ENCODE measurements around the gene NUP43.
"Not testable (repeated sequence)": the region's sequence is repeated elsewhere in the genome, so short reads cannot be mapped to it uniquely, and the experiment has no call there.

The NUP43 gene

DNA sequence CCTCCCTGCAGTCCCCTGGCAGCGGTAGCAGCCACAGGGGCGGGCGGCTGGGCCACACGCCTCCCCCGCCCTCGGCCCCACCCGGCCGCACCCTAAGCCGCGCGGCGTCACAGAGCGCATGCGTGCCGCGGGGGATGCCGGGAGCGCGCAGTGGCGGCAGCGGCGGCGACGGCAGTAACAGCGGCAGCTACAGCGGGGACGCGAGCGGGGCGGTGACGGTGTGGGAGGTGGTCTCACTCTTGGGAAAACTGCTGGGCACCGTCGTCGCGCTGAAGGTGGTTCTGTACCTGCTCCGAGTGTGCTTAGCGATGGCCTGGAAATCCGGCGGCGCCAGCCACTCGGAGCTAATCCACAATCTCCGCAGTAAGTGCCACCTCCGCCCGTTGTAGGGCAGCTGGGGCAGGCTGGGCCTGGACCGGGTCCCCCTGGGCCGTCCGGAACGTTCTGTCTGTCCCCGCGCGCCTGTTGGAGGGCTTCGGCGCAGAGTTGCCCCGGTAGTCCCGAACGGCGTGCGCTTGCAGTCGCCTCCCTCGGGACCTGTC lies 3.3 kb upstream of the NUP43 start, which contains the start of gene PCMT1:
TSS of gene PCMT1 (plus strand) at position 148 of the 542 bp plus-strand sequence. CDS start at position 309, 161 bp downstream.
- FAIRE-seq (peak; percentile 92), DNase-seq (ENCODE audit: insufficient read length, low spot score) (peak; percentile 79)

DNA sequence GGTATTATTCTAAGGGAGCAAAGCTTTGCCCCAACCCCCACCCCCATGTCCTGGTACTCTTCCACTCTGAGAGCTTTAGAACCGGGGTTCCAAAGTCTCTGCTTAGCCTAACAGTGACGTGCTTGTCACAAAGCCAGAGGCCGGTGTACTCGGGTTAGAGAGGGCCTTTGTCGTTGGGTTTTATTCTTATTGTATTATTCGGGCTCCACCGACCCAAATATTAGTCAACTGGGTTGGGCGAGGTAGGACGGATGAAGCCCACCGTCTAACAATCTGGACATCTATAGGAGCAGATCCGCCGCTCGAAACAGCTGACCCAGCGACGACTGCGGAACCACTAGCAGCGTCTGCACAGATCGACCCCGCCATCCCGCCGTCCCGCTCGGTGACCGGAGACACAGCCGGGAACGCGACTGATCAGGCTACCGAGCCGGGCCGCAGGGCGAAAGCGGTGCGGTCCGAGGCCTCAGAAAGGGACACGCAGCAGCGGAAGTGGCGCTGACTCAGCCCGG lies 2.8 kb upstream of the NUP43 start:
- not testable (repeated sequence) for FAIRE-seq; DNase-seq (ENCODE audit: insufficient read length, low spot score)

DNA sequence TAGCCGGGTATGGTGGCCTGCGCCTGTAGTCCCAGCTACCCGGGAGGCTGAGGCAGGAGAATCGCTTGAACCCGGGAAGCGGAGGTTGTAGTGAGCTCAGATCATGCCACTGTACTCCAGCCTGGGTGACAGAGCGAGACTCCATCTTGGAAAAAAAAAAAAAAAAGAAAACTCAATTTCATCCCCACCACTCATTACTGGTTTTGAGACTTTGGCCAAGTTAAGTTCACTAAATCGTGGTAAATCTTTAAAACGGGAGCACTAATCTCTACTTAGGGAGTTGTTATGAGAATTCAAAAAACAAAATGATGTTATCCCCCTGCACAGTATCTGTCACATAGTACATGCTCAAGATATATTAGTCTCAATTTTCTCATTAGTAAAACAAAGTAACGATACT lies 1.1 kb downstream of the NUP43 start:
- FAIRE-seq; DNase-seq (ENCODE audit: insufficient read length, low spot score): not testable (repeated sequence)

DNA sequence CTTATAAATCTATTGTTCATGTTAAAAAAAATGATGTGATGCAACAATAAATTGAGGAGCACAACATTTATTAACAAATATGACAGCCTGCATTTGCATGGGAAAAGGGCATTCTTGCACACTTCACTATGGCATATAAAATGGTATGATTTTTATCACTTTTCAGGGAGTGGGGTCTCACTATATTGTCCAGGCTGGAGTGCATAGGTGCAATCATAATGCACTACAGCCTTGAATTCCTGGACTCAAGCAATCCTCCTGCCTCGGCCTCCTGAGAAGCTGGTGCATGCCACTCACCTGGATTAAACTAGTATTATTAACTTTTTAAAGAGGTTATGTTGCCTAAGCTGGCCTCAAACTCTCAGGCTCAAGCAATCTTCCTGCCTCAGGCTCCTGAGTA lies 11.4 kb downstream of the NUP43 start:
- FAIRE-seq, result no peak

DNA sequence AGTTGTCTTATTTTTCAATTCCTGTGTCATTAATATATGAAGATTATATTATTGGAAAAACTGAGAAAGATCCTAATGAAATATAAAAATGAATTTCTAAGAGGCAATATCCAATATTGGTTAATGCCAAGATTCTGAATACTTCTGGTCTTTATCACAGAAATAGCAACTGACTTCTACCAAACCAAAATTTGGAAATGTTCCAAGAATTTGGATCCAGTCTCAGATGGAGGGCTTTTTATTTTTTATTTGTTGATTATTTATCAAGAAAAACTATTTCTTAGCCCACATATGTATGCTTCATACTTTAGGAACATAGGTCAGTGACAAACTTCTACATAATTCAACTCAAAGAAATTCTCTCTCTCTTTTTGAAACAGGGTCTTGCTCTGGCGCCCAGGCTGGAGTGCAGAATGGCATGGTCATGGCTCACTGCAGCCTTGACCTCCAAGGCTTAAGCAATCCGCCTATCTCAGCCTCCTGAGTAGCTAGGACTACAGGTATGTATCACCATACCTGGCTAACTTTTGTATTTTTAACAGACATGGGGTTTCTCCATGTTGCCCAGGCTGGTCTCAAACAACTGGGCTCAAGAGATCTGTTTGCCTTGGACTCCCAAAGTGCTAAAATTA lies 13.1 kb downstream of the NUP43 start:
- no peak for DNase-seq (ENCODE audit: insufficient read length, low spot score)
- no peak for FAIRE-seq

More for the DNA sequence above, 11.4 kb downstream of the NUP43 start:
- no peak for DNase-seq (ENCODE audit: insufficient read length, low spot score)

DNA sequence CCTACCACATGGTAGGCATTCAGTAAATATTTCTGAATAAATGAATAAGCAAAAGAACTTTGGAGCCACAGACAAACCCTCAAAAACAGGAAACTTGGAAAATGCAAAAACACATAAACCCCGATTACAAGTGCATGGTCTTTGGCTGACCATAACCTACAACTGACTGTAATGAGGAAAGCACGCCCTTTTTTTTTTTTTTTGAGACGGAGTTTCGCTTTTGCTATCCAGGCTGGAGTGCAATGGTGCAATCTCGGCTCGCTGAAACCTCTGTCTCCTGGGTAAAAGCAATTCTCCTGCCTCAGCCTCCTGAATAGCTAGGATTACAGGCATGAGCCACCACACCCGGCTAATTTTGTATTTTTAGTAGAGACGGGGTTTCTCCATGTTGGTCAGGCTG lies 16.5 kb downstream of the NUP43 start:
- FAIRE-seq (no peak), DNase-seq (ENCODE audit: insufficient read length, low spot score) (no peak)

DNA sequence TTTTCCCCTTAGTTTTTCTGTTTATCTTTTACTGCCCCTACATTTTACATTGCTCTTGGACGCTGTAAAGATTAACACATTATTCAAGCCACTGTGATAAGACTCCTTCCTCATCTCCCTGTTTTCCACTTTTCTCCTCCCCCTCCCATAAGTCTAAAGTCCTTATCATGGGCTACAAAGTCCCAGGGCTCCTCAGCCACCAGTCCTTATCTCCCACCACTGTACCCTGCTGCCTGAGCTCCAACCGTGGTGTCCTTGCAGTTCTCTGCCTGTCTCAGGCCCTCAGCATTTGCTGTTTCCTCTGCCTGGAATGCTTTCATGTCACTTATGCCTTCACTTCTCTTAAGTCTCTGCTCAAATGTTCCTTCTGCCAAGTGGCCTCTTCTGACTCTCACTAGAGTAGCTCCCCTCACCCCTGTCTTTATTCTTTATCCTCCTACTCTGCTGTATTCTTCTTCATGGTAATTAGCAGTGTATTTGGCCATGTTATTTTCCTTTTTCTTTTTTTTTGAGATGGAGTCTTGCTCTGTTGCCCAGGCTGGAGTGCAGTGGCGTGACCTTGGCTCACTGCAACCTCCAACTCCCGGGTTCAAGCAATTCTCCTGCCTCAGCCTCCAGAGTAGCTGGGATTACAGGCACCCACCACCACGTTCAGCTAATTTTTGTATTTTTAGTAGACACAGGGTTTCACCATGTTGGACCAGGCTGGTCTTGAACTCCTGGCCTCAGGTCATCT lies 17.7 kb downstream of the NUP43 start:
- FAIRE-seq (no peak), DNase-seq (ENCODE audit: insufficient read length, low spot score) (no peak)

DNA sequence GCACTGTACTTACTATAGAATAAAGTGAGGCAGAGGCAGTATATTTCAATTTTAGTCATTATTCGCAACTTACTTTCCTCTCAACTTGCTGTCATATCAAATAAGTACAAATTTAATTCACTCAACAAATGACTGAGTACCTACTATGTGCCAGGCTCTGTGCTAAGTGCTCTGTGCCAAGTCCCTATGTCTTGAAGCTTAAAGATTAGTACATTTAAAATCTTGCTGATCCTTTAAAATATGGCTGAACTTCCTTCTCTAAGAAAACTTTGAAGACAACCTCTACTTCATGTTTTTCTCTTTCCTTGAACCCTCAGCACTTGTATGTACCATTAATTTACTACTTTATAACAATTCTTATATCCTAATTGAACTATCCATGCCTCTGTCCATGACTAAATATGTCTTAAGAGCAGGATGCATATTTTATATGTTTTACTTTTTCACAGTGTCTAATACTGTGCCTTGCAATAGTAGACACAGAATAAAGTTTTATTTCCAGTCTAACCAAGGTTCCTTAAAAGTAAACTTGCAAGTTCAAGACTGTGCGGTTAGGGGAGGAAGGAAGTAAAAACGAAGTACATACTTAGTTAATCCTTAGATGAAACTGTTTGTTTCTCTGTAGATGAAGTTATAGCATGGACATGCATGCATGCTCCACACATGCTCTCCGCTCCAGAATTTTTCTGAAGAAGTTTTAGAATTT lies 18.4 kb downstream of the NUP43 start:
- no peak for DNase-seq (ENCODE audit: insufficient read length, low spot score)
- FAIRE-seq, result no peak

DNA sequence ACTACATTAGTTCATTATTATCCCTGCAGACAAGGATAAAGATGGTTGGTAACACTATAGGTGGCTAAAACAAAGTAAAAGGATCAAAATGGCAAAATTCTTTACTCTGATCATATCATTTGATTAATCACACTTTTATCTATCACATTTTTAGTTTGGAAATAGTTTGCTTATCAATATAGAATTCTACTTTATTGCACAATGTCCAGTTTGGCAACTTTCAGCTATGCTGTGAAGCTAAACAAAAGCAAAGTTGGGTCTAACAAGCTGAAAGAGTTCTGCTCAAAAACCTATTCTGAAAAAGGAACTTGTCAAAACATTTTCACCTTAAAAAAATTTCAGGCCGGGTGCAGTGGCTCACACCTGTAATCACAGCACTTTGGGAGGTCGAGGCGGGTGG lies 20.5 kb downstream of the NUP43 start:
- FAIRE-seq (no peak), DNase-seq (ENCODE audit: insufficient read length, low spot score) (no peak)

DNA sequence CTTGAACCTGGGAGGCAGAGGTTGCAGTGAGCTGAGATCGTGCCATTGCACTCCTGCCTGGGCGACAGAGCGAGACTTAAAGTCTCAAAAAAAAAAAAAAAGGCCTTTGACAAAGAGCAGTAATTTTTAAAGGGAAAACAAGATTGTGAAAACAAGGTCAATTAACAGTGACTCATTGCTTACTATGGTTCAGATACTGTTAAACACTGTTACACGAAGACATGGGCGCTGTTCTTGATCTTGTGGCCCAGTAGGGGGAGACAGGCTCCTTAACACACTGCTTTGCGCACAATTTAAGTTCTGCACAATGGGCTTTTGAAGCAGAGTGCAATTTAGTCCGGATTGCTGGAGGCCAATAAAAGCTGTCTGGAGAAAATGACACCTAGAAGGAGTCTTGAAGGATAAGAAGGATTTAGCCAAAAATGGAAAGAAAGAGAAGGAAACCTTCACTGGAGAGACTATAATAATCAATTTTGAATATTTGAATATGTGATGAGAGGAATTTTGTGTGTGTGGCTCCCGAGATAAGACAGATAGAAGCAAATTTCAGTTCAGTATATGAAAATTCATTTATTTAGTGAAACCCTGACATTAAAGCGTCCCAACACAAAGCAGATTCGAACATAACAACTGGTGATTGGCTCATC lies 22.4 kb downstream of the NUP43 start:
- FAIRE-seq, result no peak
- DNase-seq (ENCODE audit: insufficient read length, low spot score), result peak; percentile 42

DNA sequence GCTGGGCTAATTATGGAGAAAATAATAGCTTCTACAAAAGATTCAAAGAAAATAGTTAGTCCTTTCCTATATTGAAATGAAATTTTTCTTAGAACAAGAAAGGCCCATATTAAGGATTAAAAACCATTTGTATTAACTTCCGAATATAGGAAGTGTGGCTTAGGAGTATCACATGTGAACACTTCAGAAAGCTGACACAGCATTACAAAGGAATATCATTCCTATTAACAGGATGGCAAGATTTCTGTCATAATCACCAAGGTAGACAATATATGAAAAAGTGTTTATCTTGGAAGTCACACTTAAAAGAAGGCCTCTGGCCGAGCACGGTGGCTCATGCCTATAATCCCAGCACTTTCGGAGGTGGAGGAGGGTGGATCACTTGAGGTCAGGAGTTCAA lies 23.1 kb downstream of the NUP43 start:
- DNase-seq (ENCODE audit: insufficient read length, low spot score) (no peak), FAIRE-seq (no peak)

DNA sequence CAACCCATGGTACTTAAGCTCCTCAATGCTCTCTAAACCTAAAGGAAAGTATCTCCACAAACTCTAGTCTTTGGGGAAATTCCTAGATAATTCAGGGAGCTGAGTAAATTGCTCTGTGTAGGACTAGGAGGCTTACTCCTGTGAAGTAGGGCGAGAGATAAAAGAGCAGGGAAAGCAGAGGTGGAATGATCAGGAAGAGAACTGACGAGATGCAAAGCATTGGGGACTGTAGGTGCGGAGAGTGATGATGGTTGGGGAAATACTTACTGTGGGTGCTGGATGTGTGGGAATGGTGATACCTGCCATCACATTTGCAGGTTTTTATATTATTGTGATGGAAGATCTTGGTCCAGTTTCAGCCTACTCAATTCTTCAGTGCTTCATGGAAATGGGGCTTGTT lies 26.8 kb downstream of the NUP43 start:
- FAIRE-seq (no peak), DNase-seq (ENCODE audit: insufficient read length, low spot score) (no peak)

DNA sequence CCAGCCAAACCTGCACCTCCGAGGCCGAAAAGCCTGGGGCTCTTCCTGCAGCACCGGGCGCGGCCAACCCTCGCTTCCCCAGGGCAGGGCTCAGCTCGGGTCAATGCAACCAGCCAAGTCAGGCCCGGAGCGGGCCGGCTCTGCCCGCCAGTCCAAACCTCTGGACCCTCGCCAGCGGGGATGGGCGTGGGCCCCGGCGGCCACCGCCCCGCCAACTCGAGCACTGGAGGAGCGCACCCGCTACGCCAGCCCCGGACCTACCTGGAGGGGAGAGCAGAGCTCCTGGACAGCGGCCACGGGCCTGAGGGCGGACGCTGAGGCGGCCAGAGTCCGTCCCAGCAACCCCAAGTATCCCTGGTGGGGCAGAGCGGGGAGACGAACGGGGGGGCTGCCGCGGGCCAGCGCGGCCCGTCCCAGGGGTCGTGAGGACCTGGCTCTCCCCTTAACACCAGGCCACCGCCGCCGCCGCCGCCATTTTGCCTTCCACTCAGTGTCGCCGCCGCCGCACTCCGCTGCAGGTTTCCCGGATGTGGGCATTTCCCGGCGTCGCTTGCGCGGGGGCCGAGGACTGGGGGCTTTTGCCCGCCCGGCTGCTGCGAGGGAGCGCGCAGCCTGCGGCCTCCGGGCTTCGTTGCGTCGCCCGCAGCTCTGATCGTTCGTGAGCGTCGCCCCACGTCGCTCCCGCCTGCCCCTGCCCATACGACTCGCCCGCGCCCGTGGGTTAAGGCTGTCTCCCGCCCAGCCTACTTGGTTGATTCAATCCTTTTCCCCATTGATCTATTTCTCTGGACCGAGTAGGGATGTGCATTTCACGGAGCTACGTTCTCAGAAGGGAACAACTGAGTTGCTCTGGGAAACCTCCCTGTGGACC lies 28.5 kb downstream of the NUP43 start, which contains the start of gene LATS1:
TSS of gene LATS1 (minus strand) at position 514 of the 871 bp plus-strand sequence. CDS start 15,975 bp downstream, outside the sequence.
- no peak for FAIRE-seq
- DNase-seq (ENCODE audit: insufficient read length, low spot score), result peak; percentile 79

DNA sequence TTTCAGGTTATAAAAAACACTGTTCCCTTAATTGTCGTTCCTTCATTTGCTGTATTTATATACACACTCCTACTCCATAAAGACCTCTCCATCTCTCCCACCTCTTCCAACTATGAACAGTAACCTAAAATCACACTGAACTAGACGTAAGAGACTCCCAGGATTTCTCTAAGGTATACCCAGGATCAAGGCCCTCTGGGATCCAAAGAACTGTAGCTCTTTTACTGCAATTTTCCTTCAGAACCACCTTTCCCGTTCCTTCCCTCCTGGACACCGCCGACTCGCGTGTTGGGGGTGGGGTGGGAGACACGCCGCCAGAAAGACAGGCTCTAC lies 29.1 kb downstream of the NUP43 start:
- no peak for DNase-seq (ENCODE audit: insufficient read length, low spot score)
- FAIRE-seq, result no peak

DNA sequence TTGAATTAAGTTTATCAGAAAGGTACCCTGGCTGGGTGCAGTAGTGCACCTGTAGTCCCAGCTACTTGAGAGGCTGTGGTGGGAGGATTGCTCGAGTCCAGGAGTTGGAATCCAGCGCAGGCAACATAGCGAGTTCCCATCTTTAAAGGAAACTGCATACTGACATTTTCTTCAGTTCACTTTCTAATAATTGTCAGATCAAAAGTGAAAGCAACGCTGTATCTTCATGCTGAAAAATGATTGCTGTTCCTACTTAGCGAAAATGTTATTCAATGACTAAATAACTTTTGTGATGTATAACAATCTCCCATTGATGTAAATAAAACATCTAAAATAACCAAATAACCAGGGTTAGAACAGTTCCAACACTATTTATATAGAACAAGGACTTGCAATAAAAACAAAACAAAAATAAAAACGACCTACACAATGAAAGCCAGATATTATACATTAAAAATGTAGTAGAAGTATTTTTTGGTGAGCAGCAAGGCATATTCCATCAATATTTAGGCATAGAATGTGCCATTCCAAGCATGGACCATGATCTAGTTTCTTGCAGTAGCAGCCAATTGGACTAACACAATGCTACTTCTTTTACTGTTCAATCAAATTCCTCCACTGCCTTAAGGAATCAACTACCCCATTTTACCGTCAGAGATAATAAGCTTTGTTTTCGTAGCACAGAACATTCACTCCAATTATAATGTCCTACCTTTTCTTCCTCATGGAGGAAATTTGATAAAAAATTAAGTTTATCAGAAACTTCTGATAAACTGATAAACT lies 30.0 kb downstream of the NUP43 start:
- DNase-seq (ENCODE audit: insufficient read length, low spot score) (peak; percentile 10), FAIRE-seq (no peak)

DNA sequence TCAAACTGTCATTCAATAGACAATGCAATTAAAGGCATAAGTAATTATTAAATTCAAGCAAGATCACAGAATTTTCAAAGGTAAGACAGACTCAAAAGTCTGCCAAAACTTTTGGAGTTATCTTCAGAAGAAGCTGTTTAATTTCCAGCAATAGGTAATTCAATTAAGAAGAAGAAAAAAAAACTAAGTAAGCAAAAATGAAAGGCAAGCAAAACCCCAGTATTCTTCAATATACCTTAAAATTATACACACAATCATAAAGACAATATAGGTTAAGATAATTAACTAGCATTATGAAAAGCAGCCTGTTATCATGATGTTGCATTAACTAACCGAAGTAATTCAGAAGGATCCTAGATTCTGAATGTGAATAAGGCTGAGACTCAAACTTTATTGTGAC lies 31.9 kb downstream of the NUP43 start:
- DNase-seq (ENCODE audit: insufficient read length, low spot score), result no peak
- FAIRE-seq, result no peak

DNA sequence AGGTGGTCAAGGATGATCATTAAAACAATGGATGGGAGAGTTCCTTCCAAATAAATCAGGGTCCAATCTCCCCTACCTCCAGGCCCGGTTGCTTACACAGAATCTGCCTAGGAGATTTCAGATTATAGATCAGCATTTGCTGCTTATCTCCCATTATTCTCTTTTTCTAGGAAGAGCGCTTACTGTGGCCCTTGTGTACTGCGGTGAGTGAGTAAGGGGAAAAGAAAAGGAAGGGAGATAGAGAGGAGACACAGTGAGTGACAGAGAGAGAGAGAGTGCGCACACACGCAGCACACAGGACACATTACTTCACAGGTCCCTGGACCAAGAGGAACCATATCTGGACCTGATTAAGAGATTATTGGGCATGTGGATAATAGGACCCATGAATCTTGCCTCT lies 34.6 kb downstream of the NUP43 start:
- DNase-seq (ENCODE audit: insufficient read length, low spot score) (no peak), FAIRE-seq (no peak)

DNA sequence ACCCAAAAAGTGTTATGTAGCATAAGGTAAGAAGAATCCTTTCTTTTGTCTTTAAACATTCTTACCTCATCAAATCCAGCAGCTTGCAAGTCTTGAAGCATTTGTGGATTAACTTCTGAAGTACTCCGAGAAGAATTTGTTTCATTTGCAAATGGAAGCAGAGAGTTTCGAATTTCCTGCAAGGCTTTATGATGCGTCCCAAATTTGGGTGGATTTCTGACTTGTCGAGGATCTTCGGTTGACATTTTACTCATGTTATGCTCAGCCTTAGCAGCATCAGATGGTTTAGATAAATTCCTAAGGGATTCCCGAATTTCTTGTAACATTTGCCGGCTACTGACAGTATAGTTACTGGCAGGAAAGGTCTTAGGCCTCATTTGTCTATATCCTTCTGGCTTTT lies 44.6 kb downstream of the NUP43 start:
- FAIRE-seq (no peak), DNase-seq (ENCODE audit: insufficient read length, low spot score) (no peak)

DNA sequence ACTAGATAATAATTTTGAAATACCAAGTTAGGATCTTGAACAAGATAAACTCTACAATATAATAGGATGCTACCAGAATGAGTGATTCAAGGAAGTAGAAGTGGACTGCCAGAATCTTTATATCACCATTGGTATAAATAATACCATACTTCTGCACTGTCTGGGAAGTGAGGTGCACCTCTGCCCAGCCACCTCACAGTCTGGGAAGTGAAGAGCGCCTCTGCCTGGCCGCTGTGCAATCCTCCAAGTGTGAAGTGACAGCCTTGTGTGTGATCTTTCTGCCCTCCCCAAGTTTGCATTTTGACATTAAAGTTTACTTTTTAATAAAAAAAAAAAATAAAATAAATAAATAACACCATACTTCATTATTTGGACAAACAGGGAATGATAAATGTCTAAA lies 47.2 kb downstream of the NUP43 start:
- DNase-seq (ENCODE audit: insufficient read length, low spot score) (no peak), FAIRE-seq (no peak)
